HG03520 (cell line): Measurements from ENCODE around the gene VSTM4.

Source experiments
- ATAC-seq: cut with Tn5 transposase; IDR thresholded peaks from one replicate; pipeline ENCODE4 v1.9.1; 2021; ENCODE audit warnings: mild to moderate bottlenecking, moderate library complexity; ENCODE audit not compliant: unreplicated experiment

VSTM4 gene

GRCh38 chr10:49118430-49119074, 3.2 kb upstream of the VSTM4 start:
- ATAC-seq = no peak

- no peak for ATAC-seq
These were observed 2.2 kb upstream of the VSTM4 start for GRCh38 chr10:49117376-49118070.

- no peak for ATAC-seq
These were observed 1.4 kb upstream of the VSTM4 start for GRCh38 chr10:49116509-49117375.

GRCh38 chr10:49115796-49116508, 630 bp upstream of the VSTM4 start:
- ATAC-seq = no peak

GRCh38 chr10:49114718-49115014, 656 bp downstream of the VSTM4 start:
- ATAC-seq = no peak

- ATAC-seq = no peak
These were observed 1.6 kb downstream of the VSTM4 start for GRCh38 chr10:49113741-49114141.

GRCh38 chr10:49112851-49113250, 2.5 kb downstream of the VSTM4 start:
- ATAC-seq = no peak

GRCh38 chr10:49112098-49112497, 3.2 kb downstream of the VSTM4 start:
- no peak for ATAC-seq

GRCh38 chr10:49111320-49111698, 4.0 kb downstream of the VSTM4 start:
- ATAC-seq = no peak

GRCh38 chr10:49110684-49111319, 4.5 kb downstream of the VSTM4 start:
- no peak for ATAC-seq

GRCh38 chr10:49109669-49110340, 5.5 kb downstream of the VSTM4 start:
- ATAC-seq = no peak

GRCh38 chr10:49108656-49109055, 6.7 kb downstream of the VSTM4 start:
- no peak for ATAC-seq

- no peak for ATAC-seq
These were observed 7.4 kb downstream of the VSTM4 start for GRCh38 chr10:49107887-49108267.

- ATAC-seq = no peak
These were observed 8.0 kb downstream of the VSTM4 start for GRCh38 chr10:49107111-49107886.

GRCh38 chr10:49106451-49106850, 8.9 kb downstream of the VSTM4 start:
- ATAC-seq = no peak

GRCh38 chr10:49105076-49105475, 10.2 kb downstream of the VSTM4 start:
- no peak for ATAC-seq

GRCh38 chr10:49104323-49104722, 11.0 kb downstream of the VSTM4 start:
- no peak for ATAC-seq

GRCh38 chr10:49103761-49104160, 11.6 kb downstream of the VSTM4 start:
- no peak for ATAC-seq

GRCh38 chr10:49099046-49099445, 16.3 kb downstream of the VSTM4 start:
- no peak for ATAC-seq
